Fibroblast of skin of back (primary cell): ENCODE data around the gene CDK1.
"Not testable (repeated sequence)": the region's sequence is repeated elsewhere in the genome, so short reads cannot be mapped to it uniquely, and the experiment has no call there.

Source experiments
- DNase-seq: peaks from one replicate; pipeline ENCODE4 v3.0.0-alpha.2; 2013

The CDK1 gene

GRCh38 chr10:60817398-60817805, 39.1 kb downstream of the CDK1 start:
- peak; percentile 51 for DNase-seq

- peak; percentile 80 for DNase-seq
Measured at GRCh38 chr10:60818134-60818770, 40.0 kb downstream of the CDK1 start.

GRCh38 chr10:60819271-60819670, 41.0 kb downstream of the CDK1 start:
- DNase-seq, result no peak

GRCh38 chr10:60820093-60820754, 41.9 kb downstream of the CDK1 start:
- peak; percentile 76 for DNase-seq

GRCh38 chr10:60821656-60822055, 43.4 kb downstream of the CDK1 start:
- peak; percentile 69 for DNase-seq

DNA sequence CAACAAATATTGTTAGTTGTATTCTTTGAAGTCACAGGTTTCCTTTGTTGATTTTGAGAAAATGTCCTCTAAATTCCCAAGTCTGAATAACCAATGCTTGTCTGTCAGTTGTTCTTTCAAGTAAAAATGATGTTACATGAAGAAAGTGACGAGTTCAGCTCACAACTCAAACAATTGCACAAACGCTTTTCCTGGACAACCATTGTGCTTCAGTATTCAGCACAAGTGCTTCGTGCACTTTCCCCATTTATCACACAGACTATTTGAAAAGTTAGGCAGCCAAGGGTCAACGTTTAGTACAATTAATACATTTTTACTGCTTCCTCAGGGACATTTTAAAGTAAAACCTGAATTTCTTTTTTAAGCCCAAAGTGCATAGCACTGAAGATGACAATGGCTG, 44.5 kb downstream of the CDK1 start:
- no peak for DNase-seq

GRCh38 chr10:60823324-60823723, 45.0 kb downstream of the CDK1 start:
- DNase-seq, result no peak

DNA sequence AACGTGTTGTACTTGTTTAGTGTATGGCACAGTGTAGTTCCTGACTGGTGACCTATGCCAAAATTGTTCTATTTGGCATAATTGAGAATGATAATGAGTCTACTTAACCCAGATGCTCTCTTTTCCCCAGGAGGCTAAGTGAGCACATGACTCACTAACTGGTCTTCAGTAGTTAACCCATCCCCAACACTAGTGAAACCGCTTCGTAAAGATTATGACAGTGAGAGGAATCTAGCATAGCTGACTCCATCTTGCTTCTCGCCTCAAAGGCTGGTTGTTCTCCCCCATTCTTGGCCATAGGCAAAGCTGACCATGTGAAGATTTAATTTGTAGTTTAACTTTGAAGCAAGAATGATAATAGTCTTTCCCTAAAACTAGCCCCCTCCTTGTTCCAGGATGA, 47.2 kb downstream of the CDK1 start:
- DNase-seq, result no peak

GRCh38 chr10:60827791-60828488, 49.7 kb downstream of the CDK1 start:
- peak; percentile 86 for DNase-seq

- DNase-seq, result peak; percentile 45
Measured at GRCh38 chr10:60828489-60828852, 50.2 kb downstream of the CDK1 start.

DNA sequence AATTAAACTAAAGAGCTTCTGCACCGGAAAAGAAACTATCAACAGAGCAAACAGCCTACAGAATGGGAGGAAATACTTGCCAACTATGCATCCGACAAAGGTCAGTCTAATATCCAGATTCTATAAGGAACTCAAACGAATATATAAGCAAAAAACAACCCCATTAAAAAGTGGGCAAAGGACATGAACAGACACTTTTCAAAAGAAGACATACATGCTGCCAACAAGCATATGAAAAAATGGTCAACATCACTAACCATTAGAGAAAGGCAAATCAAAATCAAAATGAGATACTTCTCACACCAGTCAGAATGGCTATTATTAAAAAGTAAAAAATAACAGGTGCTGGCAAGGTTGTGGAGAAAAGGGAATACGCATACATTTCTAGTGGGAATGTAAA, 53.9 kb downstream of the CDK1 start:
- not testable (repeated sequence) for DNase-seq

- no peak for DNase-seq
Measured at GRCh38 chr10:60834401-60834800, 56.1 kb downstream of the CDK1 start.

DNA sequence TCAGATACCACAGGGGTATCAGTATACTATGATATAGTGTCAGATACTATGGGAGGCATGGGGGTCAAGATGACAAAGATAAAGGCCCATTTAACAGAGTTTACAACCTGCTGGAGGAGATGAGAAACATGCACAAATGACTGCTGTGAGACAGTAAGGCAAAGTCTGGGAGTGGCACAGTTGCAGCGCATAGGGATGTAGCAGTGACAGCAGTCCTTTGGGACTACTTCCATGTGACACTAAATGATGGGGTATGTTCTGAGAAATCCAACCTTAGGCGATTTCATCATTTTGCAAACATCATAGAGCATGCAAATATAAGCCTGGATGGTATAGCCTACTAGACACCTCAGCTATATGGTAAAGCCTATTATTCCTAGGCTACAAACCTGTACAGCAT, 56.8 kb downstream of the CDK1 start:
- no peak for DNase-seq

GRCh38 chr10:60841227-60841626, 62.9 kb downstream of the CDK1 start:
- DNase-seq, result not testable (repeated sequence)

GRCh38 chr10:60842694-60843093, 64.4 kb downstream of the CDK1 start:
- no peak for DNase-seq
